ENCODE data around the gene TP53BP1.

DNA sequence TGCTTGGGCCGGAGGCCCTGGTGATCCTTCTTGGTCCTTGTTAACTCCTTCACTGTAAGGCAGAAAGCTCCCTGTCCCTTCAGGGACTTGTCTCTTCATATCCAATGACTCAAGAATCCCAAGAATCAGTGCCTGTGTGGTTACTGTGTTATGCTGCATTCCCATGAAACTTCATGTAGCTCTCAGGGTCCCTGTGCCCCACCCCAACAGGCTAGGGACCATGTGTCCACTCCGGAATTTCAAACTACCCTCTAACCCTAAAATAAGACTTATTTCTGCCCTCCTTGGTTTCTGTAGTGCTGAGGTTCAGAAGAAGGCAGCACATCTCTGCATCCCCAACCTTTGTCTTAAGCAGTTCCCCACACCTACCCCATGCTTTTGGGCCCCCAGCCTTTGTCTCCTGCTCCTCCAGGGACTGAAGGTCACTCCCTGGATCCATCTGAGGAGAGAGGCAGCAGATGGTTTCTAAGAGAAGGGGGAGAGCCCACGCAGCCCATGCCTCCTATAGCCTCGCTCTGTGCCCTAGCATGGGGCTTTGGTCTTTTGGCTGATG lies 23.9 kb upstream of the TP53BP1 start:
- no peak for TF ChIP-seq POLR2A (IDR thresholded peaks at IDR 0.05)
- TF ChIP-seq, protein P1, sequence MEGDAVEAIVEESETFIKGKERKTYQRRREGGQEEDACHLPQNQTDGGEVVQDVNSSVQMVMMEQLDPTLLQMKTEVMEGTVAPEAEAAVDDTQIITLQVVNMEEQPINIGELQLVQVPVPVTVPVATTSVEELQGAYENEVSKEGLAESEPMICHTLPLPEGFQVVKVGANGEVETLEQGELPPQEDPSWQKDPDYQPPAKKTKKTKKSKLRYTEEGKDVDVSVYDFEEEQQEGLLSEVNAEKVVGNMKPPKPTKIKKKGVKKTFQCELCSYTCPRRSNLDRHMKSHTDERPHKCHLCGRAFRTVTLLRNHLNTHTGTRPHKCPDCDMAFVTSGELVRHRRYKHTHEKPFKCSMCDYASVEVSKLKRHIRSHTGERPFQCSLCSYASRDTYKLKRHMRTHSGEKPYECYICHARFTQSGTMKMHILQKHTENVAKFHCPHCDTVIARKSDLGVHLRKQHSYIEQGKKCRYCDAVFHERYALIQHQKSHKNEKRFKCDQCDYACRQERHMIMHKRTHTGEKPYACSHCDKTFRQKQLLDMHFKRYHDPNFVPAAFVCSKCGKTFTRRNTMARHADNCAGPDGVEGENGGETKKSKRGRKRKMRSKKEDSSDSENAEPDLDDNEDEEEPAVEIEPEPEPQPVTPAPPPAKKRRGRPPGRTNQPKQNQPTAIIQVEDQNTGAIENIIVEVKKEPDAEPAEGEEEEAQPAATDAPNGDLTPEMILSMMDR (IDR thresholded peaks at IDR 0.05) = no peak
